SU-DHL-6 (cell line): ENCODE results near the gene CDIP1.

Source experiments
- CTCF ChIP-seq: fragments of 200-600 bp; sonication (generic); IDR thresholded peaks from one replicate; pipeline ENCODE4 v1.5.1; 2017; ENCODE audit warnings: antibody characterized with exemption, mild to moderate bottlenecking, low read length, moderate library complexity; ENCODE audit not compliant: insufficient read depth, poor library complexity, severe bottlenecking
- EZH2phosphoT487 ChIP-seq: fragments of 200-600 bp; sonication (generic), shearing (Covaris generic); conservative IDR thresholded peaks from 2 replicates; pipeline ENCODE4 v1.6.1; 2018; ENCODE audit warnings: mild to moderate bottlenecking, antibody characterized with exemption, low read length, moderate library complexity, mixed read lengths

- TF ChIP-seq CTCF = no peak
- TF ChIP-seq EZH2phosphoT487 = no peak
These were observed 52.3 kb downstream of the CDIP1 start for GRCh38 chr16:4486126-4486893.
